CD4-positive, alpha-beta T cell (primary cell): ENCODE measurements around the gene YBX2. TPM values are rescaled to one million over a fixed set of nuclear protein-coding genes. Genes with fewer than 3 reads are reported as not detected.
"Not testable (repeated sequence)": the region's sequence is repeated elsewhere in the genome, so short reads cannot be mapped to it uniquely, and the experiment has no call there.

ENCODE experiments used
- ATAC-seq: fragments of 200-7000 bp; cut with Tn5 transposase; one replicate; pipeline ENCODE4 v1.10.0; 2022; ENCODE audit warnings: mild to moderate bottlenecking; ENCODE audit not compliant: poor library complexity
- CTCF ChIA-PET: fragments of 350-600 bp; sonication (Branson Sonifier 250); formaldehyde crosslinking; loops from one replicate; lab custom pipeline; 2021; ENCODE audit warnings: antibody characterized with exemption, inconsistent platforms; lab: Charles Lee
- POLR2A ChIA-PET: fragments of 350-600 bp; sonication (Branson Sonifier 250); formaldehyde crosslinking; loops from one replicate; lab custom pipeline; 2021; ENCODE audit warnings: antibody characterized with exemption, inconsistent platforms; lab: Charles Lee
- DNase-seq, 14 experiments: peaks; one replicate each; pipeline ENCODE4 v3.0.0-alpha.2; 2013 to 2020; ENCODE audit warnings: mixed read lengths in 2 of 14
- H3K27ac ChIP-seq, 2 donors: one replicate each; pipeline versions ENCODE4 v1.5.1 to v1.7.0; 2013; ENCODE audit warnings: low read length in 2 of 2, low read depth in 1 of 2, mild to moderate bottlenecking in 1 of 2
- H3K27me3 ChIP-seq, 2 experiments: 1 replicate in 1 of 2; 2 replicates in 1 of 2; pipeline versions ENCODE4 v1.6.1 to v1.7.0; 2013; ENCODE audit warnings: low read length in 2 of 2, control low read depth in 1 of 2, mild to moderate bottlenecking in 1 of 2, moderate library complexity in 1 of 2; ENCODE audit not compliant: insufficient read depth in 2 of 2, control insufficient read depth in 1 of 2
- H3K36me3 ChIP-seq: one replicate; pipeline ENCODE4 v1.6.1; 2013; ENCODE audit warnings: low read length, control low read depth; ENCODE audit not compliant: insufficient read depth
- H3K4me1 ChIP-seq: one replicate; pipeline ENCODE4 v1.6.1; 2013; ENCODE audit warnings: low read length, control low read depth; ENCODE audit not compliant: insufficient read depth
- H3K4me3 ChIP-seq: one replicate; pipeline ENCODE4 v1.5.1; 2013; ENCODE audit warnings: mild to moderate bottlenecking, low read length, moderate library complexity
- H3K9me3 ChIP-seq, 2 experiments: 1 replicate in 1 of 2; 2 replicates in 1 of 2; pipeline versions ENCODE4 v1.6.1 to v1.7.0; 2013; ENCODE audit warnings: low read length in 2 of 2, mild to moderate bottlenecking in 2 of 2, control low read depth in 1 of 2, moderate library complexity in 1 of 2; ENCODE audit not compliant: control insufficient read depth in 1 of 2, insufficient read depth in 1 of 2
- H3K27ac Mint-ChIP-seq: one replicate; pipeline ENCODE4 v1.8.0; 2020; ENCODE audit warnings: mixed read lengths
- H3K27me3 Mint-ChIP-seq: one replicate; pipeline ENCODE4 v1.8.0; 2021; ENCODE audit warnings: mixed read lengths
- H3K36me3 Mint-ChIP-seq: one replicate; pipeline ENCODE4 v1.8.0; 2021; ENCODE audit warnings: low read depth, mixed read lengths
- H3K4me1 Mint-ChIP-seq: one replicate; pipeline ENCODE4 v1.8.0; 2021; ENCODE audit warnings: low read depth, mixed read lengths
- H3K4me3 Mint-ChIP-seq: one replicate; pipeline ENCODE4 v1.8.0; 2020; ENCODE audit warnings: mild to moderate bottlenecking, mixed read lengths
- H3K9me3 Mint-ChIP-seq: one replicate; pipeline ENCODE4 v1.8.0; 2020; ENCODE audit warnings: mixed read lengths
- intact Hi-C, 2 experiments: fragments of 100-400 bp; cut with DNase I in 1 of 2; cut with micrococcal nuclease in 1 of 2; formaldehyde crosslinking; loops; one replicate each; pipeline versions ENCODE4 v1.15.1 to v1.9.0; 2023 to 2025; cut with DNase I, micrococcal nuclease
- total RNA-seq, 174 experiments: library from RNA in 2 of 174; stranded (reverse) in 2 of 174; gene quantifications; one replicate each; pipeline ENCODE4 v1.2.3 and lab custom pipeline; 2021 to 2026
- TF ChIP-seq, protein P1 (sequence below): fragments of 200-600 bp; IDR thresholded peaks from one replicate; pipeline ENCODE4 v1.8.0; 2022; ENCODE audit warnings: antibody characterized with exemption, mild to moderate bottlenecking

The YBX2 gene
- total RNA-seq, 2 experiments from 2014 or later = 0.56 TPM; not detected in 1

DNA sequence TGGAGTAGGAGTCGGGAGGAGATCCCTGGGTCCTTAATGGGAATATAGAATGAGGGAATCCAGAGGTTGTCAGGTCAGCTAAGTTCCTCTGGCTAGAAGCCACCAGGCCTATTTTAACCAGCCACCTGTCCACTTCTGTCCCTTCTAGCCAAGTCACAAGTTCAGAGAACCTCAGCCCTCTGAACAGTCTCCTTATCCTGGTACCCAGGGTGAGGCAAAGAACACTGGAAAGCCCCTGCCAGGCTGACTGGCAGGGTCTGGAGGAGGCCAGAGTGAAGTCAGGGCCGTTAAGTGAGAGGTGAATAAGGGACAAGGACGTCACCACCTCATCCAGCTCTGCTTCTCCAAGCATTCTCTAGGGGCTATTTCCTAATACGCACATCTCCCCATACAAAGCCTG is 45.6 kb downstream of the YBX2 start:
- H3K36me3 ChIP-seq = peaks cover 31% of the 10 kb centered on the region
- H3K27ac Mint-ChIP-seq = peak overlapping the region; percentile 100
- H3K27ac ChIP-seq = no peak overlapping the region
- peaks cover 45% of the 10 kb centered on the region for H3K4me1 Mint-ChIP-seq
- no peaks in the 10 kb centered on the region for H3K9me3 ChIP-seq
- TF ChIP-seq, protein P1, sequence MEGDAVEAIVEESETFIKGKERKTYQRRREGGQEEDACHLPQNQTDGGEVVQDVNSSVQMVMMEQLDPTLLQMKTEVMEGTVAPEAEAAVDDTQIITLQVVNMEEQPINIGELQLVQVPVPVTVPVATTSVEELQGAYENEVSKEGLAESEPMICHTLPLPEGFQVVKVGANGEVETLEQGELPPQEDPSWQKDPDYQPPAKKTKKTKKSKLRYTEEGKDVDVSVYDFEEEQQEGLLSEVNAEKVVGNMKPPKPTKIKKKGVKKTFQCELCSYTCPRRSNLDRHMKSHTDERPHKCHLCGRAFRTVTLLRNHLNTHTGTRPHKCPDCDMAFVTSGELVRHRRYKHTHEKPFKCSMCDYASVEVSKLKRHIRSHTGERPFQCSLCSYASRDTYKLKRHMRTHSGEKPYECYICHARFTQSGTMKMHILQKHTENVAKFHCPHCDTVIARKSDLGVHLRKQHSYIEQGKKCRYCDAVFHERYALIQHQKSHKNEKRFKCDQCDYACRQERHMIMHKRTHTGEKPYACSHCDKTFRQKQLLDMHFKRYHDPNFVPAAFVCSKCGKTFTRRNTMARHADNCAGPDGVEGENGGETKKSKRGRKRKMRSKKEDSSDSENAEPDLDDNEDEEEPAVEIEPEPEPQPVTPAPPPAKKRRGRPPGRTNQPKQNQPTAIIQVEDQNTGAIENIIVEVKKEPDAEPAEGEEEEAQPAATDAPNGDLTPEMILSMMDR = no peak
- intact Hi-C loops = no loop called here
- no peaks in the 10 kb centered on the region for H3K27me3 ChIP-seq
- ATAC-seq = no peak
- POLR2A ChIA-PET = interaction anchor here (0.5 to 3.4 kb wide), 3 partner anchors 8 to 379 kb away, joined by 3 to 54 read pairs (median 4); partner anchors contain the start of genes GABARAP, PHF23 and SAT2
- no peaks in the 10 kb centered on the region for H3K27me3 Mint-ChIP-seq
- CTCF ChIA-PET = interaction anchor here (0.7 to 1.6 kb wide), 3 partner anchors 21 to 47 kb away, joined by 3 to 4 read pairs (median 4); no protein-coding TSS in a partner anchor
- peaks cover 45% of the 10 kb centered on the region for H3K36me3 Mint-ChIP-seq
- no peaks in the 10 kb centered on the region for H3K9me3 Mint-ChIP-seq
- peak in 1 of 14 experiments; percentile 11 for DNase-seq
- H3K4me1 ChIP-seq = peaks cover 36% of the 10 kb centered on the region
- peak overlapping the region; percentile 94 for H3K4me3 Mint-ChIP-seq
- no peak overlapping the region for H3K4me3 ChIP-seq

DNA sequence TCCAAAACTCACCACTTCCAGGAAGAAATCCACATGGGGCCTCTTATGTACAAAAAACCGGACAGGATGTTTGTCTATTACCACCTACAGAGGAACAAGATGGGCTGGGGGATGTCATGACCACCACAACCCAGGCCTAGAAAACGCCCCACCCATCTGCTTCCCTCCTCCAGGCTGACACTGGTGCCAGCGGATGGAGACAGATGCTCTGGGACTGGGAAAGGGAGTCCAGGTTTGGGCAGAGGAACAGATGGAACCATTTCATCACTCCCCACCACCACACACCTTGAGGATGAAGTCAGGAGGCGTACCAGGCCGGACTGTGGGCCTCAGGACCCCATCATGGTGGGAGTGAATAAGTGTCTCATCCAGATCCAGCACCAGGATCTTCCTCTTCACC is 47.7 kb downstream of the YBX2 start:
- Histone ChIP-seq H3K27ac (no peak overlapping the region), H3K4me3 (no peak overlapping the region), H3K4me1 (peaks cover 34% of the 10 kb centered on the region), H3K9me3 (no peaks in the 10 kb centered on the region), H3K36me3 (peaks cover 32% of the 10 kb centered on the region), H3K27me3 (no peaks in the 10 kb centered on the region)
- intact Hi-C loops = no loop called here
- ChIA-PET POLR2A (no interaction called here), CTCF (no interaction called here)
- DNase-seq (no peak), ATAC-seq (no peak)
- Mint-ChIP-seq H3K27me3 (peaks cover 4% of the 10 kb centered on the region), H3K9me3 (no peaks in the 10 kb centered on the region), H3K27ac (peak overlapping the region; percentile 54), H3K36me3 (peaks cover 41% of the 10 kb centered on the region), H3K4me1 (peaks cover 42% of the 10 kb centered on the region), H3K4me3 (peak overlapping the region; percentile 36)
- TF ChIP-seq, protein P1 = no peak

DNA sequence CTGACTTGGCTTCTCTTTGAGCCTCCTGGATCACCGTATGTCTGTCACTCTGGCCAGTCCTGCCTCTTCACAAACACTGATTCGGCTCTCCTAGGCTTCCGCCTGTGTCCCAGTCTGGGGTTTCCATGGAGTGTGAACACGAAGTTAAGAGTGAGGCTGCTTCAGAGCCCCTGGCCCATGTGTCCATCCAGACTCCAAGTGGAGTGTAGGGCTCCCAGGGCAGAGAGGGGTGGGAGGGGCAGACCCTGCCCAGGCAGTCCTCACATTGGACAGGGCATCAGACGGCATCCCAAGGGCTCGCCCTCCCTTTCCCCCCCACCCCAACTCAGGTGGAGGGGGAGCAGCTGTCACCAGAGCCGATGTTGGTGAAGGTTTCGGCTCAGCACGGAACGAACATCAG is 50.6 kb downstream of the YBX2 start:
- peaks cover 45% of the 10 kb centered on the region for H3K4me1 Mint-ChIP-seq
- ATAC-seq, H3K9me3 ChIP-seq, H3K27me3 ChIP-seq, H3K27me3 Mint-ChIP-seq, H3K4me3 ChIP-seq, intact Hi-C loops, H3K9me3 Mint-ChIP-seq: not testable (repeated sequence)
- DNase-seq = peak in 1 of 14 experiments; percentile 34
- H3K4me3 Mint-ChIP-seq = peak overlapping the region; percentile 35
- H3K27ac Mint-ChIP-seq = peak overlapping the region; percentile 93
- H3K36me3 ChIP-seq = peaks cover 43% of the 10 kb centered on the region
- ChIA-PET POLR2A (interaction anchor here (1.9 to 17.0 kb wide), 4 partner anchors 7 to 443 kb away, joined by 14 to 234 read pairs (median 37); partner anchors contain the start of genes ACADVL, CTDNEP1, DLG4 and DVL2), CTCF (interaction anchor here (3.8 kb wide), 1 partner anchor 24 kb away, joined by 20 read pairs; the partner anchor contains the start of genes ACADVL and DLG4)
- peaks cover 34% of the 10 kb centered on the region for H3K4me1 ChIP-seq
- H3K36me3 Mint-ChIP-seq = peaks cover 68% of the 10 kb centered on the region
- H3K27ac ChIP-seq = peak overlapping the region in 1 of 2 donors; percentile 85
